Hepatic stellate cell (primary cell): ENCODE data around the gene NCCRP1.

Experiments
- DNase-seq: peaks from one replicate; pipeline ENCODE4 v3.0.0; 2011; ENCODE audit warnings: low spot score

The NCCRP1 gene

GRCh38 chr19:39165857-39166256 is 30.9 kb upstream of the NCCRP1 start:
- DNase-seq, result no peak

GRCh38 chr19:39166571-39167391 is 30.0 kb upstream of the NCCRP1 start:
- DNase-seq, result no peak

- DNase-seq, result no peak
These were observed 29.1 kb upstream of the NCCRP1 start for GRCh38 chr19:39167461-39168257.

GRCh38 chr19:39168258-39169142 is 28.3 kb upstream of the NCCRP1 start:
- DNase-seq, result no peak

GRCh38 chr19:39169143-39169810 is 27.5 kb upstream of the NCCRP1 start:
- DNase-seq, result no peak

- no peak for DNase-seq
These were observed 26.2 kb upstream of the NCCRP1 start for GRCh38 chr19:39170386-39171231.

GRCh38 chr19:39171479-39172465 is 25.0 kb upstream of the NCCRP1 start:
- no peak for DNase-seq

- DNase-seq, result no peak
These were observed 23.9 kb upstream of the NCCRP1 start for GRCh38 chr19:39172700-39173501.

- no peak for DNase-seq
These were observed 23.2 kb upstream of the NCCRP1 start for GRCh38 chr19:39173502-39173991.

- DNase-seq, result no peak
These were observed 22.6 kb upstream of the NCCRP1 start for GRCh38 chr19:39174142-39174541.

- DNase-seq, result no peak
These were observed 21.9 kb upstream of the NCCRP1 start for GRCh38 chr19:39174558-39175544.

- no peak for DNase-seq
These were observed 21.2 kb upstream of the NCCRP1 start for GRCh38 chr19:39175564-39175963.

- DNase-seq, result no peak
These were observed 19.6 kb upstream of the NCCRP1 start for GRCh38 chr19:39177110-39177699.

- DNase-seq, result no peak
These were observed 19.0 kb upstream of the NCCRP1 start for GRCh38 chr19:39177736-39178135.

- DNase-seq, result no peak
These were observed 18.3 kb upstream of the NCCRP1 start for GRCh38 chr19:39178296-39179006.

GRCh38 chr19:39179754-39180153 is 17.0 kb upstream of the NCCRP1 start:
- DNase-seq, result no peak
